Bone marrow (tissue), 2 donors: ENCODE measurements around the gene TTC17.
"Not testable (repeated sequence)": the region's sequence is repeated elsewhere in the genome, so short reads cannot be mapped to it uniquely, and the experiment has no call there.

Source experiments
- DNase-seq, 2 donors: peaks; one replicate each; lab custom pipeline; 2025; lab: John Stamatoyannopoulos, UW

Gene TTC17

DNA sequence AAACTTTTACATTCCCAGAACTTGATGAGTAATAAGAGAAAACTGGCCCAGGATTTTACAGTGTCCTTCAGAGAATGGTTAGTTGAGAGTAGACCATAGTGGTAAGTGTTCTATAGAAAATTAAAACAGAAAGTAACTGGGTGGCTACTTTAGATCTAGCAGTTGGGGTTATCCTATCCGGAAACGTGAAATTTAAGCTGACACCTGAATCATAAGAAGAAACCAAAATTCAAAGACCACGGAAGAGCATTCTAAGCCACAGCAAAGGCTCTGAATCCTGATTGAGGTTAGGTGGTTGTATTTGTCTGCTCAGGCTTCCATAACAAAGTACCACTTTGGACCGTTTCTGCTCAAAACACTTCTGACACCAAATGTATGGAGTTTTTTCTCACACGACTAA, 34.0 kb downstream of the TTC17 start:
- DNase-seq = no peak

DNA sequence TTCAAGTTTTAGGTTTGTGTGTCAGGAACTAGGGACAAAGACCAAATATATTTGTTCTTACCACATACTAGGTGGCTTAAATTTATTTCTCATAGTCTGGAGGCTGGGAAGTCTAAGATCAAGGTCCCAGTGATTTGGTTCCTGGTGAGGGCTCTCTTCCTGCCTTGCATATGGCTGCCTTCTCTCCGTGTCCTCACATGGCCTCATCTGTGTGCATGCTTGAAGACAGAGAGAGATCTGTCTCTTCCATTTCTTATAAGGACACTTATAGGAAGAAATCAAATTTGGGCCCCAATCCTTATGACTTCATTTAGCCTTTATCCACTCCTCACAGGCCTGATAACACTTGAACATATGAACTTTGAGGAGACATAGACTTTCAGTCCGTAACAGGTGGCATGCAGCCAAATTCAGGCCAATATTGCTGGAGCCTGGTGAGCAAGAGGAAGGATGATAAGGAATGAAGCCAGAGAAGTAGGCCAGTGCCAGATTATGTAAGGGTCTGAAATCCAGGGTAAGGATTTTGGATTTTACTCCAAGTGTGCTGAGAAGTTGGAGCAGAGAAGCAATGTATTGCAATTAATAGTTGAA, 35.1 kb downstream of the TTC17 start:
- DNase-seq = no peak

DNA sequence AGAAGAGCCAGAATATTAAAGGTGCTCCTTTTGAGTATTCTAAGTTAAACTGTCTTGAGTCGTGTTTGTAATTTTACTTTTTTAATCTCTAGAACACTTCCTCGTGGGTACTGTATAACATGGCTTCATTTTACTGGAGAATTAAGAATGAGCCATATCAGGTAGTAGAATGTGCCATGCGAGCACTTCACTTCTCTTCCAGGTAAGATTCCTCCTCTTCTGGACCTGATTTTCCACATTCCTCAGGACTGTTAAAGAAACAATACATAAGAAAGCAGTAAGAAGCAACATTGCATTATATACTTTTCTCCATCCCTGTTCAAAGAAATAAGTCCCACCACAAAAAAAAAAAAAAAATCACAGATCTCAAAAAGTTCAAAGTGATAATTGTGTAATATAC, 37.9 kb downstream of the TTC17 start:
- DNase-seq = no peak

DNA sequence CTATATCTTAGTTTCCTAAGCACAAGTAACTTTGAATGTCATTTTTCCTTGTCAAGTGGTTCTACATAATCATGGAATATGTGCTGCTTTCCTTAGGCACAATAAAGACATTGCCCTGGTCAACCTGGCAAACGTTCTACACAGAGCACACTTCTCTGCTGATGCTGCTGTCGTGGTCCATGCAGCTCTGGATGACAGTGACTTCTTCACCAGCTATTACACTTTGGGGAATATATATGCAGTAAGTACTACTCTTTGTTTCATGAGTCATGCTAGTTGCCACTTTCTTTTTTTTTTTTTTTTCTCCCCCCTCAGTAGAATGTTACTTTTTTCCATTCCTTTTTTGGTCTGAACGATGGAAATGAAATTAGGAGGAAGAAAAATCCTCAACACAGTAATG, 38.5 kb downstream of the TTC17 start:
- no peak for DNase-seq

DNA sequence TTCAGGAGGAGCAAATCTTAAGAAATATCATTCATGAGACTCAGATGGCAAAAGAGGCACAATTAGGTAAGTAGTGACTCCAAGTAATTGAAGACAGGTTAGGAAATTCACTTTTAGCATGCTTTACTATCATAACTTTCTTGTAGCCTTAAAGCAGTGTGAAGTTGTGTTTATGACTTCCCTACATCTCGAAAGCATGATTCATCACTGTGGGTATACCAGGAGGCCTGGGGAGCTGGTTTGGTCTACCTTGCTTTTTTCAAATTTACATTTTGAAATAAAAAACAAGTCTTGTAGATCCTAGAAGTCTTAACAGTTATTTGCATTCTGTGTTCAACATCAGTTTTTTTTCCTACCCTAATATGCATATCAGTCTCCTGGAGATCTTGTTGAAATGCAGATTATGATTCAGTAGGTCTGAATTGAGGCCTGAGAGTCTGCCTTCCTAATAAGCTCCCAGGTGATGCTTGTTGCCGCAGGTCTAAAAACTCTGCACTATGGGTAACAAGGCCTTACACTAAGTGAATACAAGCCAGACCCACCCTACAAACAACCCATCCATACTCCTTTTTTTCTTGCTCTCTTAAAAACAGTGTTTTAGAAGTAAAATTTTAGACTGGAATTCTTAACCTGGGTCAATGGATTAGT, 41.4 kb downstream of the TTC17 start:
- DNase-seq = no peak

DNA sequence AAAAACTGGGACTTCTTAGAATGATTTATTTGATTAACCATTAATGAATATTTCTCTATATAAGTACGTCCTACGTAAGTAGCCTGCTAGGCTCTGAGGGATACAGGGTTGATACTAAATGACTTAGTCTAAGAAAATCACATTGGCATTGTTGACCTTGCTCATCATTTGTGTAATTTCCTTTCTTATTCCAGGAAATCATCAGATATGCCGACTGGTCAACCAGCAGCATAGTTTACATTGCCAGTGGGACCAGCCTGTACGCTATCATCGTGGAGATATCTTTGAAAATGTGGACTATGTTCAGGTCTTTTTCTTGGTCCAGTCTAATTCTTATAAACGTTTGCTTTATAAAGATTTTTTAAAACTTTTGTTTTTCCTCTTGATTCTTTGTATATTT, 42.5 kb downstream of the TTC17 start:
- DNase-seq = no peak

DNA sequence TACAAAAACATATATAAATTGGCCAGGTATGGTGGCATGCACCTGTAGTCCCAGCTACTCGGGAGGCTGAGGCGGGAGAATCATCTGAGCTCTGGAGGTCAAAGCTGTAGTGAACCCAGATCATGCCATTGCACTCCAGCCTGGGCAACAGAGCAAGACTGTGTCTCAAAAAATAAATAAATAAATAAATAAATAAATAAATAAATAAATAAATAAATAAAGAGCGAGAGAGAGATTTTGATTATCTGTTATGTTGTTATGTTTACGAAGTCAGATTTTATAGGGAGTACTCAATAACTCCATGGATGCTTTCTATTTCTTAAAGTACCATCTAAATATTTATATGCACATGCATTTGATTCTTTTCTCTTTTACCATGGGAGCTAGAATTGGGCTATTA, 43.1 kb downstream of the TTC17 start:
- not testable (repeated sequence) for DNase-seq

DNA sequence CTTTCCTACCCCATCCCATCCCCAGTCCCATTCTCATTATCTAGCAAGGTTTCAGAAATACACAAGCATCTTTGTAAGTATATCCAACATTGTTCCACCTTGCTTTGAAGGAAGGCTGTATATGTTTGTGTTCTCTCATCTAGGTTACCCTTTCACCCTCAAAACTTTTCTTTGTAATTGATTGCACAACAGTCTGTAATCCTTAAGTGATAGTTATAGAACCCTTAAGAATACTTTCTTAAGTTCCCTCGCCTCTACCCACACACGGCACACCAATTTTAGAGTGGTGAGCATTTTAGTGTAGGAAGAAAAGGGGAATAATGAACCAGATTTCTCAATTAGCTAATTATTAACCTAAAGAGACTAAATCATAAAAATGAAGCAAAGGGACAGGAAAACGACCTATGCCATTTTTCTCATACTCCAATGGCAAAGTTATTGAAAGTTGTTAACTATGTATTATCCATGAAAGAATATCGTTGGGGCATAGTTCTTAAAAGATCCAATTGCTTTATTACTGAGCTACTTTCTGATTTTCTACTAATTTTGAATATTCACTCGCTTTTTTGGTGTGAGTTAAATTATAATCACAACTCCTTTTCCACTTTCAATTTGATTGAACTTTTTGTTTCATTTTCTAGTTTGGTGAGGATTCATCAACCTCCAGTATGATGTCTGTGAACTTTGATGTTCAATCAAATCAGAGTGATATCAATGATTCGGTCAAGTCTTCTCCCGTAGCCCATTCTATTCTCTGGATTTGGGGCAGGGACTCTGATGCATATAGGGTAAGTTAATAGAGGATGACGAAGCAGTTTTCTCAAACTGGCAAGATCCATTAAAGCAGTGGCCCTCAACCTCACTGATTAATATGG, 44.9 kb downstream of the TTC17 start:
- no peak for DNase-seq

DNA sequence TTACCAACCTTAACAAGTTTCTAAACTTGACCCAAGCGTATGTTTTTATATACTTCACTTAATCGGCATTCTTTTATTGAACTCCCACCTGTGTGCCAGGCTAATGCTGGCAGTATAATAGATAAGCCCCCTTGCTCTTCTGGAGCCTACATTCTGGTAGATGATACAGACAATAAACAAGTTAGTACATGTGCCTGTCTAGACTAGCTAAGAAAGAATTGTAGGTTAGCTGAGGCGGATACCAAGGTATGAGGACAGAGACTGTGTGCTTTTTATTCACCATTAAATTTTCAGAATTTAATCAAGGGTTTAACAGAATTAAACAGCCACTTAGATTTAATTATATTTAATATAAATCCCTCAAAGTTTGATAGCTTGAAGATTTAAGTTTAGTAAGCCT, 45.7 kb downstream of the TTC17 start:
- DNase-seq = no peak

DNA sequence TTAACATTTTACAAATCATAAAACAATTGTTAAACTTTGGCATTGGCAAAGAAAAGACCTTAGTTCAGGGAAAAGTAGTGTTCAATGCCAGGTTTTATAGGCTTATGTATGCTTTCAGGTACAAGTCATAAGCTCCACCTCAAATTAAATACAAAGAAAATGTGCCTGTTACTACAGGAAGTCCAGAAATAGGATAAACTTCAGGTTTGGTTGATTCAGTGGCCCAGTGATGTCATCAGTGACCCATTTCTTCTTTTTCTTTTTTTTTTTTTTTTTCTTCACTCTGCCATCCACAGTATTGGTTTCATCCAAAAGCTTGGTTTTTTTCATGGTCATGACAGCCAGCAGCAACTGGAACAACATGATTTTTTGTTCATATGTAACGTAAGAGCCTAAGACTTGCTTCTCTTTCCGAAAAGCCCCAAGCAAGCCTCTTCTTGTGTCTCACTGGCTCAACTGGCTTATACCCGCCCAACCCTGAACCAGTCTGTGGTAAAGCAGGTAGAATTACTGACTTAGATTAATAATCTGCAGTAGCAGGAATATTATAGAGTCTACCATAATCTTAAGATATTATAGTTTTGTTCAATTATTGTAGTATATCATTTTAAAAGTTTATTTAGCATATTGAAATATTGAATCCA, 46.2 kb downstream of the TTC17 start:
- DNase-seq = no peak

DNA sequence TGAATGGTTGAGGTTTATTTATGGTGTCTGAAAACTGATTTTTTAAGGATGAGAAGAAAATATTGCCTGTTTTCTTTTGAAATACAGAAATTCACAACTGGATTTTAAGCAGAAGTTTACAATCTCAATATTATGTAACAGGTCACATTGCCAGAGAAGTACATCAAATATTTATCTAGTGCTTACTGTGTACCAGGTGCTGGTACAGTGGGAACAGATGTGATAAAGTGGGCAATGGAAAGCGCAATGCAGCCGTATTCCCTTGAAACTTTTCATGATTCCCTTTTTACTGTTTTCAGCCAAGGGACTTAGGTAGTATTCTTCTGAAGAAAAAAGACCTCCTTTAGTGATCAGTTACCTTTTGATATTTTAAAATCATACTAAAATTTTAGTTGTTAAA, 49.6 kb downstream of the TTC17 start:
- no peak for DNase-seq

DNA sequence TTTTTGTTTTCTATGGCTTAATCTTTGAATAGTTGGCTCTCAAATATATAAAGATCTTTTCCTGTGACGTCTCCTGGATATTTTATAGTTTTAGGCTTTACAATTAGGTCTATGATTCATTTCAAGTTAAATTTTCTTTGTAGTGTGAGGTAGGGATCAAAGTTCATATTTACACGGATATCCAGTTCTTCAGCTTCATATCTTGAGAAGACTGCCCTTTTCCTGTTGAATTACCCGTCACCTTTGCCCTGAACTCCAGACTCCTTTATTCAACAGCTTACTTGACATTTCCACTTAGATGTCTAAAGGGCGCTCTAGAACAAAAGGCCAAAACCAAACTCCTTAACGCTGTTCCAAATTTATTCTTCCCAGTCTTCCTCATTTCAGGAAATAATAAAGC, 51.7 kb downstream of the TTC17 start:
- DNase-seq = no peak

DNA sequence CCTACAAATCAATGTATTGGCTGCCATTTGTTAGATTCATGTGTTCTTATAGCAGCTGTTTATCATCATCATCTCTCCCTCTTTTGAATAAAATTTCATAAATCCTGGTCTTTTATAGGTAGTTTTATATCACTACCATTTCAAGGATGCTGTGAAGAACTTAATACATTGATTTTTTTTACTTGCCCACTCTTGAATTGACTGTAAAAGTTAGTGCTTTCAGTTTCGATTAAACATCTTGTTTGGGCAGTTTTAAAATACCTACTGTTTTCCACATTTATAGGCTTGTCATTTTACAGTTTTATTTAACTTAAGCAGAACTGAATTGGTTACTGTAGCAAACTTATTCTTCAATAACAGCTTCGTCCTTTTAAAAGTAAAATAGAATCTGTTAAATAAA, 59.5 kb downstream of the TTC17 start:
- DNase-seq = no peak

DNA sequence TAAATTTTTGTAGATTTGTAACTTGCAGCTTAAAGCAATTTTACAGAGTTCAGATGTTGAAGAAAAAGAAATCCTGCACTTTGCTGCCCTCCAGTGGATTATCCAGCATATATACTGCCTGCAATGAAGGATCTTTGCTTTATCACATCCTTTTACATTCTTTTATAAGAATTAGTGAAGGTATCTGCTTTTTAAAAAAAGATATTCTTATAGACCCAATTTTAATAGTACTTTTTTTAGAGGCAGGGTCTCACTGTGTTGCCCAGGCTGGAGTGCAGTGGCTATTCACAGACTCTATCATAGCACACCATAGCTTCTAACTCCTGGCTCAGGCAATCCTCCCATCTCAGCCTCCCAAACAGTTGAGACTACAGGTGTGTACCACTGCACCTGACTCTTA, 60.7 kb downstream of the TTC17 start:
- DNase-seq = no peak

DNA sequence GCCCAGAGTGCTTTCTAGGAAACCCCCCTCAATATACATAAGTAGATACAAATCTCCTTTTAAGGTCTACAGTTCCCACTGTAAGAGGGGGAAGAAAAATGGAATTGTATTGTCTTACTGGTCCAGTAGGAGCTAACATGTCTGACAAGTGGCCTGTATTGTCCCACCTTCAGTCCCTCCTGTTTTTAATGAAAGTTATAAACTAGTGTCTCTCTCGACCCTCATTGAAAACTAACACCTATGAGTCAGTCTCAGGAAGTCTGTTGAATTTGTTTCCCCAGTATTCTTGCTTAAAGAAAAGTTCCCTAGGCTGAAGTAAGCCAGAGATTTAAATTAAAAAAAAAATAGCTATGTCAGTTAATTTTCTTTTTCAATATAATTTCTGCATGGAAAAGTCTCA, 69.3 kb downstream of the TTC17 start:
- no peak for DNase-seq

DNA sequence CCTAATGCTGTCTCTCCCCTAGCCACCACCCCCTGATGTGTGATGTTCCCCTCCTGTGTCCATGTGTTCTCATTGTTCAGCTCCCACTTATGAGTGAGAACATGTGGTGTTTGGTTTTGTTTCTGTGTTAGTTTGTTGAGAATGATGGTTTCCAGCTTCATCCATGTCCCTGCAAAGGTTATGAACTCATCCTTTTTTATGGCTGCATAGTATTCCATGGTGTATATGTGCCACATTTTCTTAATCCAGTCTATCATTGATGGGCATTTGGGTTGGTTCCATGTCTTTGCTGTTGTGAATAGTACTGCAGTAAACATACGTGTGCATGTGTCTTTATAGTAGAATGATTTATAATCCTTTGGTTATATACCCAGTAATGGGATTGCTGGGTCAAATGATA, 72.2 kb downstream of the TTC17 start:
- DNase-seq = not testable (repeated sequence)

DNA sequence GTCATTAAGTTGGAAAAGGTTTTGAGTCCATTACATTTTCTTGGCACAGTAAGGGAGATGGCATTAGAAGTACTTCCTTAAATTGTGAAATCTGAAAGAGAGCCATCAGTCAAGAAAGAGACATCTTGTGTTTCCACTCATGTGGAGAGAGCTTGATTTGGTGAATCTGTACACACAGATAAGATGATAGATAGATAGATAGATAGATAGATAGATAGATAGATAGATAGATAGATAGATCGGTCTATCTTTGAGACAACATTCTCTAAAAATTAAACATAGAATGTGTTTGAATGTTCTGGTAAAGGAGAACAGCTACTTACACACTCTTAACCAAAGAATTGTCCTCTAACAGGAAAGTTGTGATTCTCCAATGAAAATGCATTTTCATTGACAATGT, 76.2 kb downstream of the TTC17 start:
- DNase-seq = no peak

DNA sequence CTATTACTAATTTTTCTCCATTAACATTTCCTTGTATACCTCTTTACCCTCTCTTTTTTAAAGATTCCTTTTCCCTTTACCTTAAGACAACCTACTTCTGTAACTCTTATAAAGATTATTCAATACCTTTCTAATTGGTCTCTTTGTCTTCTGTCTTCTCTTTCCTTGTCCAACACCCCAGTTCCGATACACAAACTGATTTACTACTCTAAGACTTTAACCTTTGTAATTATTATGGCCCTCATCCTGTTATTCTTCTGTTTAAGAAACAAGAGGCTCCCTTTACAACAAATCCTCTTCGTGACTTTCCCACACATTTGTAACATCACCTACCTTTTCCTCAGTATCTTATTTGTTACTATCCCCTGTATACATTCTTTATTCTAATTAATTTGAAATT, 81.8 kb downstream of the TTC17 start:
- DNase-seq = no peak

DNA sequence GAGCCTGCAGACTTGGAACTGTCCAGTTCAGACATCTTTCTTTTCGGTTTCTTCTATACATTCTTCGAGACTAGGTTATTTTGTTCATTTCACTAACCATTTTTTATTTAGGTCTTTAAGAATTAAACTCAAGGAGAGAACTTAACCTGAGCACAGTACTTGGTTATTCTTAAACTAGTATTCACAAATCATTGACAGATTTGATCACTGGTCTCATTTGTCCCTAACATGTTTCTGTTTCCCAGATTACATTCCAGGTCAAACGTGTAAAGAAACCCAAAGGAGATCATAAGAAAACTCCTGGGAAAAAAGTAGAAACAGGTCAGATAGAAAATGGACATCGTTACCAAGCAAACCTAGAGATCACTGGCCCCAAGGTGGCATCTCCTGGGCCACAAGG, 85.1 kb downstream of the TTC17 start:
- DNase-seq = no peak

DNA sequence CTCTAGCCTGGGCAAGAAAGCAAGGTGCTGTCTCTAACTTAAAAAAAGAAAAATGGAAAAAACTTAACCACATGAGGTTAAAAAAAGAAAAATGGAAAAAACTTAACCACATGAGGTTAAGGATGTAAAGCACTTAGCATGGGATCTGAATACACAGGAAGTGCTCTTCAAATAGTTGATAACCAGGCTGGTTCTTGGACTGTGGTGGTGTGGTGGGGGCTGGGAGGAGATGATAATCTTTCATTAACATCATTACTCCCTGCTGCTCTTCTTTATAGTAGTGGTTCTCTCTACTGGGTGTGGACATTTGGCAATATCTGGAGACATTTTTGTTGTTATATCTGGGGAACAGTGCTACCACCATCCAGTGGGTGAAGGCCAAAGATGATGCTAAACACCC, 88.4 kb downstream of the TTC17 start:
- DNase-seq = no peak

DNA sequence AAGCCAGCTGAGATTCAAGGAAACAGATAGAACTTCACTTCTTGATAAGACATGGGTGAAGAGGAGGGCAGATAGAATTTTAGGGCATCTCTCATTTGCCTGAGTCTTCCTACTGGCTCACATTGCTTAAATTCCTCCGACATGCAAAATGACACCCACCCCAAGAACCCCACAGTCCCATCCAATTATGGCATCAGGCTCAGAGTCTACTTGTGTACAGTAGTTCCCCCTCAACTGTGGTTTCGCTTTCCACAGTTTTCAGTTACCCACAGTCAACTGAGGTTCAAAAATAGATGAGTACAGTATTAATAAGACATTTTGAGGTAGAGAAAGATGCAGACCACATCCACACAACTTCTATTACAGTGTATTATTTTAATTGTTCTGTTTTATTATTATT, 99.8 kb downstream of the TTC17 start:
- DNase-seq = no peak

DNA sequence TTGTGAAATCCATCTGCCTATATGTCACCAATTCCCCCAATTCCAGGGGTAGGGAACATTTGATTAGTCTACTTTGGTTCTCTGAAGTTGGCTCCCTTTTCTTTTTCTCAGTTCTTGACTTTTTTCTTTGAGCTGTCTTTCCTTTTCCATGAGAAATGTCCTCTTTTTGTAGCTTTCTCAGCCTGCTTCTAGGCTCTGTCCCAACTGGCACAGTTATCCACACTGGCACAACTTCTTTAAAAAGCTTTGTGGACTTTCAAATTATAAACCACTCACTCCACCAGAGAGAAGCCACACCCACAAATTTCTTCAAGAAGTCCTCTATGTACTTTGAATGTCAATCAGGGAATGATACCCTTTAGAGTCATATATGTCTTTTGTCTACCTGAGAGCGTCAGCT, 100.5 kb downstream of the TTC17 start:
- DNase-seq = no peak

DNA sequence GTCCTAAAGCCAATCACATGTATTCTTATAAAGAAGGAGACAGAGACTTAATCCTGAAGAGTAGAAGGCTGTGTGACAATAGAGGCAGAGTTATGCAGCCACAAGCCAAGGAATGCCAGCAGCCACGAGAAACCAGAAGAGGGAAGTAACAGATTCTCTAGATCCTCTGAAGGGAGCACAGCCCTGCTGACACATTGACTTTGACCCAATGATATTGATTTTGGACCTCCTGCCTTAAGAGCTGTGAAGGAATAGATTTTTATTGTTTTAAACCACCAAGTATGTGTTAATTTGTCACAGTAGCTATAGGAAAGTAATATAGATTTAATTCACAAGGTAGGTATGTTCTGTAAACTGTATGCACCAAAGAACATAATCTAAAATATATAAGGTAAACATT, 103.6 kb downstream of the TTC17 start:
- no peak for DNase-seq
